Measurements from ENCODE around the gene MACROD2. TPM values are rescaled to one million over a fixed set of nuclear protein-coding genes. Genes with fewer than 3 reads are reported as not detected.

The MACROD2 gene
- total and polyA plus RNA-seq, 2 experiments from 2014 or later, result 2.8 to 4.3 TPM

GRCh38 chr20:15977758-15978157 lies 1982.4 kb downstream of the MACROD2 start:
- no peak overlapping the region for H3K4me2 ChIP-seq
- no peak overlapping the region for H2AFZ ChIP-seq
- H3K4me1 ChIP-seq (ENCODE audit: insufficient read depth), result peaks cover 30% of the 10 kb centered on the region
- Mint-ChIP-seq H3K4me3 (no peak overlapping the region; the same call in 2 of the 3 replicates), H3K27ac (peak overlapping the region; percentile 43; the same call in 1 of the 2 replicates), H3K4me1 (peaks cover 47% of the 10 kb centered on the region), H3K9me3 (peaks cover 27% of the 10 kb centered on the region), H3K27me3 (ENCODE audit: insufficient read depth, low read depth, poor library complexity) (peaks cover 2% of the 10 kb centered on the region), H3K36me3 (ENCODE audit: low read depth) (peaks cover 25% of the 10 kb centered on the region)
- no peak overlapping the region for H3K4me3 ChIP-seq
- H4K20me1 ChIP-seq (replicated peaks; ENCODE audit: insufficient read depth), result no peaks in the 10 kb centered on the region
- H3K27ac ChIP-seq (ENCODE audit: low read depth), result no peak overlapping the region
- H3K79me2 ChIP-seq (replicated peaks; ENCODE audit: insufficient read depth), result no peaks in the 10 kb centered on the region
- no peaks in the 10 kb centered on the region for H3F3A ChIP-seq (replicated peaks; ENCODE audit: low read depth)
- ATAC-seq (no peak), DNase-seq (ENCODE audit: low spot score) (no peak)
- TF ChIP-seq JUNB (IDR thresholded peaks at IDR 0.05; ENCODE audit: unreplicated experiment), result no peak
- no peak for TF ChIP-seq POLR2AphosphoS5 (IDR thresholded peaks at IDR 0.05; ENCODE audit: low read depth)
- TF ChIP-seq, protein P1, sequence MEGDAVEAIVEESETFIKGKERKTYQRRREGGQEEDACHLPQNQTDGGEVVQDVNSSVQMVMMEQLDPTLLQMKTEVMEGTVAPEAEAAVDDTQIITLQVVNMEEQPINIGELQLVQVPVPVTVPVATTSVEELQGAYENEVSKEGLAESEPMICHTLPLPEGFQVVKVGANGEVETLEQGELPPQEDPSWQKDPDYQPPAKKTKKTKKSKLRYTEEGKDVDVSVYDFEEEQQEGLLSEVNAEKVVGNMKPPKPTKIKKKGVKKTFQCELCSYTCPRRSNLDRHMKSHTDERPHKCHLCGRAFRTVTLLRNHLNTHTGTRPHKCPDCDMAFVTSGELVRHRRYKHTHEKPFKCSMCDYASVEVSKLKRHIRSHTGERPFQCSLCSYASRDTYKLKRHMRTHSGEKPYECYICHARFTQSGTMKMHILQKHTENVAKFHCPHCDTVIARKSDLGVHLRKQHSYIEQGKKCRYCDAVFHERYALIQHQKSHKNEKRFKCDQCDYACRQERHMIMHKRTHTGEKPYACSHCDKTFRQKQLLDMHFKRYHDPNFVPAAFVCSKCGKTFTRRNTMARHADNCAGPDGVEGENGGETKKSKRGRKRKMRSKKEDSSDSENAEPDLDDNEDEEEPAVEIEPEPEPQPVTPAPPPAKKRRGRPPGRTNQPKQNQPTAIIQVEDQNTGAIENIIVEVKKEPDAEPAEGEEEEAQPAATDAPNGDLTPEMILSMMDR (conservative IDR thresholded peaks at IDR 0.05; ENCODE audit: low read depth in 2 of 2), result no peak
- TF ChIP-seq STAT1 (IDR thresholded peaks at IDR 0.05; ENCODE audit: unreplicated experiment), result no peak
- TF ChIP-seq ZNF114 (CRISPR knock-in tag; IDR thresholded peaks at IDR 0.05), result no peak
- TF ChIP-seq, protein P2, sequence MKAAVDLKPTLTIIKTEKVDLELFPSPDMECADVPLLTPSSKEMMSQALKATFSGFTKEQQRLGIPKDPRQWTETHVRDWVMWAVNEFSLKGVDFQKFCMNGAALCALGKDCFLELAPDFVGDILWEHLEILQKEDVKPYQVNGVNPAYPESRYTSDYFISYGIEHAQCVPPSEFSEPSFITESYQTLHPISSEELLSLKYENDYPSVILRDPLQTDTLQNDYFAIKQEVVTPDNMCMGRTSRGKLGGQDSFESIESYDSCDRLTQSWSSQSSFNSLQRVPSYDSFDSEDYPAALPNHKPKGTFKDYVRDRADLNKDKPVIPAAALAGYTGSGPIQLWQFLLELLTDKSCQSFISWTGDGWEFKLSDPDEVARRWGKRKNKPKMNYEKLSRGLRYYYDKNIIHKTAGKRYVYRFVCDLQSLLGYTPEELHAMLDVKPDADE (IDR thresholded peaks at IDR 0.05), result no peak
- no peak for TF ChIP-seq NANOG (IDR thresholded peaks at IDR 0.05; ENCODE audit: borderline replicate concordance)
- no peak for TF ChIP-seq EZH2phosphoT487 (IDR thresholded peaks at IDR 0.05; ENCODE audit: unreplicated experiment)
- TF ChIP-seq ZNF462 (CRISPR knock-in tag; IDR thresholded peaks at IDR 0.05), result no peak
- no peak for TF ChIP-seq REST (IDR thresholded peaks at IDR 0.05; ENCODE audit: unreplicated experiment)
- TF ChIP-seq ZNF331 (CRISPR knock-in tag; IDR thresholded peaks at IDR 0.05; ENCODE audit: low read depth), result no peak
- no peak for TF ChIP-seq EZH2 (IDR thresholded peaks at IDR 0.05; ENCODE audit: low read depth, unreplicated experiment)
- no peak for TF ChIP-seq CREB1 (CRISPR knock-in tag; IDR thresholded peaks at IDR 0.05; ENCODE audit: low read depth)
- H3K9me2 ChIP-seq (ENCODE audit: insufficient read depth), result 0 out of 2 replicates have a peak, but pooled peaks cover 3% of the 10 kb centered on the region
- no peaks in the 10 kb centered on the region for H3K27me3 ChIP-seq (ENCODE audit: insufficient read depth)
- no peaks in the 10 kb centered on the region for H3K36me3 ChIP-seq (ENCODE audit: insufficient read depth)

All from GM23338 (cell line).